HG03108 (cell line): ENCODE results near the gene CAMKK2.
A peak's percentile ranks its signal among the peaks of the same experiment; 100 is the strongest.
"Not testable (repeated sequence)": the region's sequence is repeated elsewhere in the genome, so short reads cannot be mapped to it uniquely, and the experiment has no call there.

Source experiments
- ATAC-seq: cut with Tn5 transposase; IDR thresholded peaks from one replicate; pipeline ENCODE4 v1.9.1; 2021; ENCODE audit warnings: moderate library complexity; ENCODE audit not compliant: unreplicated experiment

The CAMKK2 gene

DNA sequence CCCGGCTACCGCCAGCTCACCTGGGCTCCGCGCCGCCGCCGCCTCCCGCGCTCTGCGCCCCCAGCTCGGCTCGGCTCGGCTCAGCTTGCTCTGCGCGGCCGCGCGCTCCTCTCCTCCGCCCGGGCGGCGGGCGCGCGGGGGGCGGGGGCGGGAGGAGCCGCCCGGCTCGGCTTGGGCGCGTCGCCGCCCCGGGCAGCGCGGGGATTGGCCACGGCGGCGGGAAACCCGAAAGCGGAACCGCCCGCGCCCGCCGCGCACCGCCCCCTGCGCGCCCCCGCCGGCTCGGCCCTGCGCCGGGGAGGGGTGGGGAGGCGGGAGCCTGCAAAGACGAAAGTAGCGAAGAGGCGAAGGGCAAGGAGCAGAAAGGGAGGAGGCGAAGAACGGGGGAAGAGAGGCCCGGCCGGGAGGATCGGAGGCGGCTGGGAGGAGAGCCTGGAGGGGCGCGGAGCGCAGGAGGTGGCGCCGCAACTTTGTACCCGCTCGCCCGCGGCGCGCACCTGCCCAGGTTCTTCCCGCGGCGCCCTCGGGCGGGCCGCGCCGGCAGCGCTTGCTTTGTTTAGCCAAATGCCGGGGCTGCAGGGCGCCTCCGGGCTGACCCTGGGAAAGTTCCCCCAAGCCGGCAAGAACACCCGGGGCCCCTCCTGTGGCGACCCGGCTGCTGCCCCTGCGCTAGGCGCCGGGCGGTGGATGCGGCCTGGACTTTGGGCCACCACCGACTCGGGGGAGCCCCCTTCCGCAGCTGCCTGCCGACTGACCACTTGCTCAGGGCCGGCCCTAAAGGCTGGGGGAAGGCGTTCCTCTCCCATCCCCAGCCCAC, at the start of gene CAMKK2:
CAMKK2 (minus strand) TSS at position 92 of the 817 bp plus-strand sequence. CDS start 22,183 bp downstream, outside the sequence.
- ATAC-seq, result peak; percentile 59

DNA sequence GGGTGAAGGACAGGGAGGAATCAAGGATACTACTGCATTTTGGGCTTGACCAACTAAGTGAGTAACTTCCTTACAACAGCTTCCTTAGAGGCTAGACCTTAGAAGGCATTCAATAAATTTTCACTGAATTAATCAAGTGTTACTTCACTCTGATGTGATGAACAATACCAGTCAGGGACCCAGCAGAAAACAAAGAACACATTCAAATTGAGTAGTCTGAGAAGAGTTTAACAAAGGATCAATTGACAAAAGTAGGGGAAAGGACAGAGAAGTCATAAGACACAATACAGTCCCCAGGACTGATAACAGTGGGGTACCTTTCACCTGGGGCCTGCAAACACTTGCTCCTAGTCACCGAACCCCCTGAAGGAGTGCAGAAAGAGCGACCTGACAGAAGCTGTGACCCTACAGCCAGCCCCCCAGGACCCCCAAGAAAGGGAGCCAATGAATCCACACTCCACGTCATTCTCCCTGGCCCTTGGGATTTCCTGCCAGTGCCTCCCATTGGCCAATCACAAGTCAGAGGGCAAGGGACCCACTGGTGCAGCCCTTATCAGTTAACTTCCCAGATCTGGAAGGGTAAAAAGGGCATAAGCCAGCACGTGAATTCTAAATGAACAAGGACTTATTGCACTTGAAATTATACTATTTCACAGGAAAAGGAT, 48.8 kb upstream of the CAMKK2 start:
- ATAC-seq, result no peak

DNA sequence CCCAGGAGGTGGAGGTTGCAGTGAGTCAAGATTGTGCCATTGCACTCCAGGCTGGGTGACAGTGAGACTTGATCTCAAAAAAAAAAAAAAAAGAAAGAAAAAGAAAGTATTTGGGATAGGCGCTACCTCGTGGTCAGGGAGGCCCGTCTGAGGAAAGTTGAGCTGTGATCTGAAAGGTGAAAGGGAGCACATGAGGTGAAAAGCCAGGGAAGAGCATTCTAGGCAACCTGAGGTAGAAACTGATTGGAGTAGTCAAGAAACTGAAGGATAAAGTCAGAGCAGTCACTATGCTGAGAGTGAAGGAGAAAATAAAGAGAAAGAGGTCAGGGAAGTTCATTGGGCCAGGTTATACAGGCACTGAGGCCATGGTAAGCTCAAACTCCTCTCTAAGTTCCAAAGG, 48.0 kb upstream of the CAMKK2 start:
- no peak for ATAC-seq

DNA sequence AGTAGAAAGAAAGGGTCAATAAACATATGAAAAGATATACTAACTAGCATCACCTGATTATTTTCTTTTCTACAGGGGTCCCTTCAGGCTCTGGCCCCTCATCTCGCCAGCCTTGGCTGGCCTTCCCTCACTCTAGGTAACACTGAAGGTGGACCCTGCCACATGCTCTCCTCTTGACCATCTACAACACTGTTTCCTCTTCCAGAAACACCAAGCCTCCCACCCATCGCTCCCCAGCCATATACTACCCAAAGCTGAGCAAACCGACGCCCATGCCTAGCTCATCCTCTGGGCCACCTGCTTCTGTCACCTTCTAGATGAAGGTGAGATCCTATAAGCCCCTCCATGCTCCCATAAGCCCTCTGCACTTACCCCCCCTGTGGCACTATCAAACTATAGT, 40.9 kb upstream of the CAMKK2 start:
- ATAC-seq, result no peak

DNA sequence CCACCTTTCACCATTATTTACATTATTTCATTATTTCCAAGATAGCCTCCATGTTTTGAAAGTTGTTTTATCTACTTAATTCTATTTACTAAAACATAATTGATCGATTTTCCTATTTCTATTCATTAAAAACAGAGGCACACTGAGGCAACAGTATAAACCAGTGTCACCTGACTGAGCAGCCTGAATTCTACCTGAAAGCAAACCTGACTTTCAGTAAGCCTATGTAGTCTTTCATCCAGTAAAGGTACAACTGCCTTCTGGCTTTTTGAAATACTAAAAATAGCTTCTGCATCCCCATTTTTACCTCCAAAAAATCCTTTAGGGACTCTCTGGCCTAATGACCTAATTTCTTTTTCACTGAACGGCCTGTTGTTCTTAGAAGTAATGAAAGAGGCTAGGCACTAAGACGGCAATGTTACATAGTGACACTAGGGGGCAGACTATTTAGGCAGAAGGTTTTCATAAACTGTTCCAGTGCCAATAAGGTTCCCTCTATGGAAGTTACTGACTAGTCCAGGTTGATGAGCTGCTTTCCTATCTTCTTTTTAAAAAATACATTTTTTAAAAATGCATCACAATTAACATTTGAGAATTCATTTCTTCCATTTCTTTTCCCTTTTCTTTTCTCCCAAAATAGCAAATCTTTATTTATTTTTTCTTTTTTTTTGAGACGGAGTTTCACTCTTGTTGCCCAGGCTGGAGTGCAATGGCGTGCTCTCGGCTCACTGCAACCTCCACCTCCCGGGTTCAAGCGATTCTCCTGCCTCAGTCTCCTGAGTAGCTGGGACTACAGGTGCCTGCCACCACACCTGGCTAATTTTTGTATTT, 38.2 kb upstream of the CAMKK2 start:
- no peak for ATAC-seq

DNA sequence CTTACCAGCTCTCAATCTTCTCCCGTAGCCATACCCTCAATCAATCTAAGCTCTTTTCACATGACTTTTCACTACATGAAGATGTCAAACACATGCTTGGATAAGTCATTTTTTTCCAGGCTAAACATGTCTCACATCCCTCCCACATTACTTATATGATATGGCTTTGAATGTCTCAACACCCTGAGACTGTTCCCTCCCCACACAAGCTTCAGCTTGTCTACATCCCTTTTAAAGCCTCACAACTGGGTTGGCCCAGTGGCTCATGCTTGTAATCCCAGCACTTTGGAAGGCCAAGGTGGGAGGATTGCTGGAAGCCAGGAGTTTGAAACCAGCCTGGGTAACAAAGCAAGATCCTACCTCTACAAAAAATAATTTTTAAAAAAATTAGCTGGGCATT, 37.2 kb upstream of the CAMKK2 start:
- no peak for ATAC-seq

DNA sequence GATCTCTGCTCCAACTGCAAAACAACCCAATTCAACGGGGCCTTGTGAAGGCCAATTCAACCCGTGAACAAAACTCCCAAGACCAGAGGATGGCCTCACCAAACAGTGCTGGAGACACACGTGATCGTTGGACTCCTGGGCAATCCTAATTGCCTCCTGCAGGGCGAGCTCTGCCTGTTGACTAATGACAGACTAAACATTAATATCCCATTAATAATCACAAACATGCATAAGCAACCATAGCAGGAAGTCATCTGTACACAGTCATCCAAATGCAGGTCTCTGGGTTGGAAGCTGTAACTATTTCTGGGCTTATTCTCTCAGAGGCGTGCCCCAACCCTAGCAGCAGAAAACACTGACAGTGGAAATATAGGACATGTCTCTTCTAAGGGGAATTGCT, 34.7 kb upstream of the CAMKK2 start:
- ATAC-seq, result no peak

DNA sequence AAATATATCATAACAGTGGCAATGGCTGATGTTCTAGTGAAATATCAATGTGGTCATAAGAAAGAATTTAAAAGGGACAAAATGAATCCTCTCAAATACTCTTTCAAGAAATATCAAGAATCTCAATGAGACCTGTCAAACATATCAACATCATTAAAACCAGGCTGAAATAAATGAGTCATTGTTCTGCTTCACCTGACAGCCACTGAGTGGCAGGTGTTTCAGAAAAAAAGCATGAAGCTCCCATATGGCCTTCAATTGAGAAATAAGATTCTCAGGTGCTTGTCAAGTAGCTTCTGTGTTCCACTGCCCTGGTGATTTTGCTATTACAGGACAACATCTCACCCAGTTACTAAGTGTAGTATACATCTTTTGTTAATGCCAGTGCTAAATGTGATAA, 34.2 kb upstream of the CAMKK2 start:
- ATAC-seq, result no peak

DNA sequence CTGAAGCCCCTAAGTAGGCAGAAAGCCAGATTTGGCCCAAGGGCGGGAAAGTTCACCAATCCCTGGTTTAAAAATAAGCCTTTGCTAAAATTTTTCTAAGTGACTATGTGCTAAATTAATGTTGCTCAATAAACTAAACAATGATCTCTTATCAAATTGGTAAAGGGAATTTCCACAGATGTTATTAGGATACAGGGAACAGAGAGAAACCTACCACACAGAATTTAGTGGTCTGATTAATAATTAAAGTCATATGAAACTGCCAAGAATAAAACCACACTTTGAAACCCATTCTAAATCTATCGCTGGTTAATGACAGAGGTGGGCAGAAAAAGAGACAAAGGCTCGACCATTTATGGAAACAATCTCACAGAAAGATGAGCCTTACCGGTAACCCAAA, 33.7 kb upstream of the CAMKK2 start:
- ATAC-seq, result no peak

DNA sequence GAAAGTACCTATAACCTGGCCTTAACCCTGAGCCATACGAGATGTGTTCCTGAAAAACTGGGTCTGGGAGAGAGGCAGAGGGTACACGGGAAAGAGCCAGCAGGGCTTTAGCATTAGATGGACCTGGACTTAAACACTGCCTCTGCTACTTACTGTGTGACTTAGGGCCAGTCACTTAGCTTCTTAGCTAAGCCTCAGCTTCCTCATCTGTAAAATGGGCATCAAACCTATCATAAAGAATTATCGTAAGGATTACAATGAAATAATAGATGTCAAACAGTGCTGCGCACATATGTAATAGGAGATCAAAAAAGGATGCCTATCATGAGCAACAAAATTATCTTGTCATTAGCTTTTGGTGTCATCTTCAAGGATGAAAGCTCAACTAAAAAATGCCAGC, 32.1 kb upstream of the CAMKK2 start:
- no peak for ATAC-seq

DNA sequence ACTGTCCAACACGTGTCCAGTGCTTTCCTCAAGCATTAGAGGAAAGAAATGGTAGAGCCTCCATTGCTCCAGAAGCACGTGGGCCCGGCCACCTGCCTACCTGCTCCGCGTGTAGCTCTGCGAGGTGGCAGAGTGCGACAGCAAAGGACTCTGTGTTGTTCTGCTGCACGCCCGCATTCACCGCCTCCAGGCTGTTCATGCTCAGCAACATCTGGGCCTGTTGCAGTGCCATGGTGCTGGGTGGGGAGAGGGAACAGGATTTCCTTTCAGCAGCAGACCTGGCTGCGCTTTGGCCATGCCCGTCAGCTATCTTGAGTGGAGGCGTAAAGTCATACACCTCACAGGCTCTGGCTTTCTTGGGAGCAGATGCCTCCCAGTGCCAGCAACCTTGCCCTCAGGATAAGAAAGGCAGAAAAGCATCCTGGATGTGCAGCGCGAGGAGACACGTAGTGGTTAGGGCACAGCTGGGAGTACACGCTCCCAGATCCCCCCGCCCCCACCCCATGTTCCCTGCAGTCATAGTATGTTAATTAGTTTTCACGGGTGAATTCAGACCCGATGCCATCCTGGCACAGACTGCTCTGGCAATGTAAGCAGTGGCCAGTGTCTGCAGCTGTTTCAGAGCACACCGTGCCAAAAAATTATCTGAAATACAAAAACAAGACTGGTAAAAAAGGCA, 30.6 kb upstream of the CAMKK2 start:
- ATAC-seq, result no peak

DNA sequence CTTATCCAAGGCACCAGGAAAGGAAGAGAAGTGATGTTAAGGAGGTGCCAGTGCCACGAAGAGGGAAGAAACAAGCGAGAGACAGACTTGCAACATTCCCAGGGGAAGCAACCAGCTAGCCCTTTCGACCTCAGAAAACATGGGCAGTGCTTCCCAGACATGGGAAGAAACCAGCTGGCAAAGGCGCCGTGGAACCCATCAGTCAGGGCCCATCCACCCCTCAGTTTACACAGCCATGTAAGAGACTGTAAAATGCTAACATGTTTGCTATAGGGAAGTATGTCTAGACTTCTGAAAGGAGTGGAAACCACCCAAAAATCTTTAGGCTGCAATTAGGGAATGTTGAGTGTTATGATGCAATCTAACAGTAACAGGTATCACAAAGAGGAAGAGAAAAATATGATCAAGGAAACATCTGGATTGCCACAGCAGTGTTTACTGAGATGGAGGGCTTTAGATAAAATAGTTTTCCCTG, 29.4 kb upstream of the CAMKK2 start:
- no peak for ATAC-seq

DNA sequence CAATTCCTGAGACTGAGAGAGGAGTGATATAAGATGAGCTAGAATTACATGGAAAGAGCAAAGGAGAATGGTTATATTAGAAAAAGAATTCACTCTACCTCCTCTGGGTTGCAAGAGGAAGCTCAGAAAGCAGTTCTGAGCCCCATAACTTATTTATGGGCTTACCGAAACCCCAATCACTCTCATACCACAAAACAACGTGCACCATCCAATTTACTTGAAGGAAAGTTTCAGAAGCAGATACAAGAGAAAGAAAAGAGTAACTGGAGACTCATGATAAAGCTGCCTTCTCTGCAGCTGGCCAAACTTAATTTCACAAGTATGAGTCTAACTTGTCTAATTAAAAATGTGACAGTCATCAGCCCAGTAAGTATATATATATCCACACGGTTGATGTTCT, 27.4 kb upstream of the CAMKK2 start:
- ATAC-seq, result no peak

DNA sequence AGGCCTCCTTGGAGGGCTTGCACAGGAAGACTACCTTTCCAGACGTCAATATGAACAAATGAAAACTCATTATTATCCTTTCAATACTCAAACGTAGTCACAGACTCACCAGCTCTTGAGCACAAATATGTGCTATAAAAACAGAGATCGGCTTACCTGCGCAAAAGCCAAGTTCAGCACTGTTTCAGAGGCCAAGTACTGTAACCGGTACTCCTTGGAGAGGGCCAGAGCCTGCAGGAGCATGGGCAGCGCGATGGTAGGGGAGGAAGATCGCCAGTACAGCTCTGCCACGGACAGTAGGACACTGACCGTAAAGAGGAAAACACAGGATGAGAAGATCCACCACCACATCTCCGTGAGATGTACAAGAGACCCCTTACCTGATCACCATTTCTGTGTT, 21.6 kb upstream of the CAMKK2 start:
- no peak for ATAC-seq

DNA sequence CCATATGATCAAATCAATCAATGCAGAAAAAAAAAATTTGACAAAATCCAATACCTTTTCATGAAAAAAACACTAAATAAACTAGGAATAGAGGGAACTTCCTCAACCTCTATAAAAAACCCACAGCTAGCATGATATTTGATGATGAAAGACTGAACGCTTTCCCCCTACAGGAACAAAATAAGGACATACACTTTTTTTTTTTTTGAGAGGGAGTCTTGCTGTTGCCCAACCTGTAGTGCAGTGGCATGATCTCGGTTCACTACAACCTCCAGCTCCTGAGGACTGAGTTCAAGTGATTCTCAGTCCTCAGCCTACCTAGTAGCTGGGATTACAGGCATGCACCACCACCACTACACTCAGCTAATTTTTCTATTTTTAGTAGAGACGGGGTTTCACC, 17.9 kb upstream of the CAMKK2 start:
- no peak for ATAC-seq

DNA sequence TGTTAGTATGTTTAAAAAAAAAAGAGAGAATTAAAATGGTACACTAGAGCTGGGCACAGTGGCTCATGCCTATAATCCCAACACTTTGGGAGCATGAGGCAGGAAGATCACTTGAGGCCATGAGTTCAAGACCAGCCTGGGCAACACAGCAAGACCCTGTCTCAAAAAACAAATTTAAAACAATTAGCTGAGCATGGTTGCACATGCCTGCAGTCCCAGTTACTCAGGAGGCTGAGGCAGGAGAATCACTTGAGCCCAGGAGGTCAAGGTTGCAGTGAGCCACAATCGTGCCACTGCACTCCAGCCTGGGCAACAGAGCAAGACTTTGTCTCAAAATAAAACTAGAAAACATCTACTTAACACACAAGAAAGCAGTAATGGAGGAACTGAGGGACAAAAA, 13.7 kb upstream of the CAMKK2 start:
- ATAC-seq, result not testable (repeated sequence)

DNA sequence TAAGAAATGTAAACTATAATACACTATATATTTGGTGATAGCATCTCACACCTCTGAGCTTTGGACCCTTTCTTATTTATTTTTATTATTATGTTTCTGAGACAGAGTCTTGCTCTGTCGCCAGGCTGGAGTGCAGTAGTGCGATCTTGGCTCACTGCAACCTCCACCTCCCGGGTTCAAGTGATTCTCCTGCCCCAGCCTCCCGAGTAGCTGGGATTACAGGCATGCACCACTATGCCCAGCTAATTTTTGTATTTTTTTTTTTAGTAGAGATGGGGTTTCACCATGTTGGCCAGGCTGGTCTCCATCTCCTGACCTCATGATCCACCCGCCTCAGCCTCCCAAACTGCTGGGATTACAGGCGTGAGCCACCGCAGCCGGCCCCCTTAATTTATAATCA, 10.9 kb upstream of the CAMKK2 start:
- ATAC-seq, result not testable (repeated sequence)

DNA sequence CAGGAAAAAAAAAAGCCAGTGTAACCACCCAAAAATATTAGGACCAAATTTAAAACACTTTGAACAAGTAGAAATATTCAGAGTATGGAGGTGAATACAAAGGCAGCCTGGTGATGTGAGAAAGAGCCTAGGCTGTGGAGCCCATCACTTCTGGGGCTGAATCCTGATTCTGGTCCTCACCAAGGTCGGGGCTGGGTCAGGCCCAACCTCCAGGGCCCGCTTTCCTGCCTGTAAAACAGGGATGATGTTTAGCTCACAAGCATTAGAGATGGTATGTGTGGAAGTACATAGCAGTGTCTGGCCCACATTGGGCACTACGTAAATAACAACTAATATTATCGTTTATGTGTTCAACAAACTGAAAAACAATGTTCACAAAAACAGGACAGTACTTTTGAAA, 7.8 kb upstream of the CAMKK2 start:
- ATAC-seq, result no peak

DNA sequence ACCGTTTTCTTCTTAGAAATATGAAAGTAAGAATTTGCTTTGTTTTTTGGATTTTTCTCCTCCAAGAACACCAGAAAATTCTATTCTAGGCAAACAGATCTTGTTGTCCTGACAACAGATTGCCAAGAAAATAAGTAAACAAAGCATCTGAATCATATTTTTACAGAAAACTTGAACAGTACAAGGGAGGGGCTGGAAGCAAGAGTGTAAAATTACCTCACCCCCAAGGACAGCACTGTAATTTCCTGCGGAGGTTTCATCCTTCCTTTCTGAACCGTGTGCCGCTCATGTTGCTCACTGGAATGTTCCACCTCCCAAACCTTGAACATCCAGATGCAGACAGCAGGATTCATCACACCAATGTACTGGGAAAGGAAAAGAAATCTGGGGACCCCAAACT, 5.4 kb upstream of the CAMKK2 start:
- no peak for ATAC-seq

DNA sequence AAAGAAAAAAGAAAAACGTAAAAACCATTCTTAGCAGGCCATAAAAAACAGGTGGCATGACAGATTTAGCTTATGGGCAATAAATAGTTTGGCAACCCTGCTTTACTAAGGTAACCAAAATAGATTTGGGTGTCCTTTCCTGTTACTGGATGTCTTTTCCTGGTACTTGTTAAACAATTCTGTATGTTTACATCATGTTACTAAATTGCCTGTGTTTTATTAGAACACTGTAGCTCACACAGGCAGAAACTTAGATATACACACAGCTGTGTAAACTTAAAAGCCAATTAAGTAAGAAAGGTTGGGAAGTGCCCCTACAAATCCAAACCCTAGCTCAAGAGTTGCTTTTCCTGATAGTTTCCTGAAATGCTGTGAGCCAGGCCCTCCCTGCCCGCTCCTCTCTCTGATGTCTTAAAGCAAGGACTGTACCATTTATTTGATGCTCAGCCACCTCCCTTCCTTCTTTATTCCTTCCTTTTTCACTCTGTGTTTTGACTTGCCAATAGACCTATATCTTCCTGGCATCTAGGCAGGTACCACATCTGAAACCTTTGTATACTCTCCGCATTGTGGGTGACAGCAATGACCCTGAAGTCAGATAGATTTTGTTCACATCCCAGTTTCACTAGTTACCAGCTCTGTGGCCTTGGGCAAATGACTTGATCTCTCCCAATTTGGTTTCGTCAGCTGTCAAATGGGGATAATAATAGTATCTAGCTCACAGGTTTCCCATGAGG, 3.7 kb upstream of the CAMKK2 start:
- no peak for ATAC-seq
